Measurements from ENCODE around the gene SMIM36.

- TF ChIP-seq CTCF (IDR thresholded peaks at IDR 0.05 in 4 of 5, conservative IDR thresholded peaks at IDR 0.05 in 1 of 5) (no peak), POLR2A (IDR thresholded peaks at IDR 0.05) (no peak)
These were observed 75.8 kb downstream of the SMIM36 start for GRCh38 chr17:55435408-55435807.
